ENCODE data around the gene TEX44.
"Not testable (repeated sequence)": the region's sequence is repeated elsewhere in the genome, so short reads cannot be mapped to it uniquely, and the experiment has no call there.

The TEX44 gene

GRCh38 chr2:231592636-231593145, at the start of gene TEX44:
Gene TEX44, plus strand, starts transcription at chr2:231592864. Its CDS starts 88 bp downstream, at chr2:231592952.
- DNase-seq, result no peak

- DNase-seq, result peak; percentile 80
Measured at GRCh38 chr2:231545105-231545902, 47.4 kb upstream of the TEX44 start.

- DNase-seq, result no peak
Measured at GRCh38 chr2:231546014-231546715, 46.5 kb upstream of the TEX44 start.

GRCh38 chr2:231547315-231548110, 45.2 kb upstream of the TEX44 start:
- DNase-seq, result no peak

GRCh38 chr2:231548752-231549151, 43.9 kb upstream of the TEX44 start:
- no peak for DNase-seq

- DNase-seq, result no peak
Measured at GRCh38 chr2:231549446-231550239, 43.0 kb upstream of the TEX44 start.

GRCh38 chr2:231552752-231553151, 39.9 kb upstream of the TEX44 start:
- no peak for DNase-seq

GRCh38 chr2:231554327-231554726, 38.3 kb upstream of the TEX44 start:
- DNase-seq, result no peak

GRCh38 chr2:231554748-231555545, 37.7 kb upstream of the TEX44 start:
- DNase-seq, result no peak

- DNase-seq, result not testable (repeated sequence)
Measured at GRCh38 chr2:231556496-231556895, 36.2 kb upstream of the TEX44 start.

- no peak for DNase-seq
Measured at GRCh38 chr2:231556981-231557380, 35.7 kb upstream of the TEX44 start.

GRCh38 chr2:231557571-231558217, 35.0 kb upstream of the TEX44 start:
- DNase-seq, result peak; percentile 69

GRCh38 chr2:231563378-231563961, 29.2 kb upstream of the TEX44 start:
- DNase-seq, result no peak

GRCh38 chr2:231565887-231566594, 26.6 kb upstream of the TEX44 start:
- no peak for DNase-seq

- DNase-seq, result no peak
Measured at GRCh38 chr2:231567159-231567558, 25.5 kb upstream of the TEX44 start.

- DNase-seq, result no peak
Measured at GRCh38 chr2:231568098-231568784, 24.4 kb upstream of the TEX44 start.

- no peak for DNase-seq
Measured at GRCh38 chr2:231568785-231569435, 23.8 kb upstream of the TEX44 start.

- not testable (repeated sequence) for DNase-seq
Measured at GRCh38 chr2:231570915-231571314, 21.7 kb upstream of the TEX44 start.
